Fibroblast of pulmonary artery (primary cell): ENCODE measurements around the gene NEURL3.

Source experiments
- DNase-seq: peaks from one replicate; pipeline ENCODE4 v3.0.0-alpha.2; 2010; ENCODE audit warnings: low read depth
- H3K4me3 ChIP-seq: replicated peaks from 2 replicates; pipeline ENCODE4 v1.5.1; 2011; ENCODE audit warnings: low read depth, mild to moderate bottlenecking, control low read depth, low read length, moderate library complexity
- CTCF ChIP-seq: IDR thresholded peaks from 2 replicates; pipeline ENCODE4 v1.5.1; 2011; ENCODE audit warnings: mild to moderate bottlenecking, control low read depth, low read length, inconsistent platforms; ENCODE audit errors: missing control alignments

NEURL3 gene

GRCh38 chr2:96534141-96534540, 29.0 kb upstream of the NEURL3 start:
- H3K4me3 ChIP-seq = no peak overlapping the region
- no peak for DNase-seq
- TF ChIP-seq CTCF = no peak

GRCh38 chr2:96533292-96534073, 28.3 kb upstream of the NEURL3 start:
- DNase-seq = peak; percentile 84
- no peak overlapping the region for H3K4me3 ChIP-seq
- TF ChIP-seq CTCF = no peak

- no peak for TF ChIP-seq CTCF
- DNase-seq = no peak
- H3K4me3 ChIP-seq = no peak overlapping the region
These were observed 27.6 kb upstream of the NEURL3 start for GRCh38 chr2:96532641-96533291.

- H3K4me3 ChIP-seq = peak overlapping the region; percentile 27
- TF ChIP-seq CTCF = no peak
- peak; percentile 99 for DNase-seq
These were observed 26.8 kb upstream of the NEURL3 start for GRCh38 chr2:96531872-96532505.

- DNase-seq = no peak
- no peak overlapping the region for H3K4me3 ChIP-seq
- no peak for TF ChIP-seq CTCF
These were observed 26.2 kb upstream of the NEURL3 start for GRCh38 chr2:96531366-96531765.

GRCh38 chr2:96530474-96531357, 25.6 kb upstream of the NEURL3 start:
- no peak for DNase-seq
- no peak overlapping the region for H3K4me3 ChIP-seq
- no peak for TF ChIP-seq CTCF
